Panc1 (cell line): Measurements from ENCODE around the gene TCTN1. TPM values are rescaled to one million over a fixed set of nuclear protein-coding genes. Genes with fewer than 3 reads are reported as not detected.
"Not testable (repeated sequence)": the region's sequence is repeated elsewhere in the genome, so short reads cannot be mapped to it uniquely, and the experiment has no call there.

Experiments used
- ATAC-seq: fragments of 200-7000 bp; cut with Tn5 transposase; 2 replicates; pipeline ENCODE4 v1.9.1; 2020; ENCODE audit warnings: mild to moderate bottlenecking, moderate library complexity
- BruUV-seq: library from RNA; stranded (reverse); fragments of 400-500 nt; replicated peaks from 2 replicates; lab custom pipeline; 2021; lab: Mats Ljungman, UMichigan
- CTCF ChIA-PET: fragments of 300-600 bp; sonication (Branson Sonifier 250); formaldehyde crosslinking; loops from one replicate; lab custom pipeline; 2022; ENCODE audit warnings: antibody characterized with exemption; lab: Charles Lee
- POLR2A ChIA-PET: fragments of 300-600 bp; sonication (Branson Sonifier 250); formaldehyde crosslinking; loops from one replicate; lab custom pipeline; 2022; ENCODE audit warnings: antibody characterized with exemption; lab: Charles Lee
- DNase-seq: peaks from one replicate; pipeline ENCODE4 v3.0.0-alpha.2; 2010; ENCODE audit warnings: low read depth, low spot score
- H3K27ac ChIP-seq: 2 replicates; pipeline ENCODE4 v1.5.1; 2011; ENCODE audit warnings: mild to moderate bottlenecking, low read length, inconsistent platforms
- H3K27me3 ChIP-seq: fragments of 200-500 bp; sonication (Bioruptor generic); 2 replicates; pipeline ENCODE4 v1.6.0; 2014; ENCODE audit warnings: low read length, inconsistent platforms; ENCODE audit not compliant: control insufficient read depth, insufficient read depth
- H3K36me3 ChIP-seq: fragments of 200-500 bp; sonication (Bioruptor generic); 2 replicates; pipeline ENCODE4 v1.5.1; 2014; ENCODE audit warnings: inconsistent platforms, mild to moderate bottlenecking, low read length, moderate library complexity; ENCODE audit not compliant: control insufficient read depth, insufficient read depth
- H3K4me1 ChIP-seq: 2 replicates; pipeline ENCODE4 v1.5.1; 2011; ENCODE audit warnings: inconsistent platforms, mild to moderate bottlenecking, low read length, moderate library complexity; ENCODE audit not compliant: control insufficient read depth, insufficient read depth
- H3K4me3 ChIP-seq, 2 experiments: 2 replicates each; pipeline ENCODE4 v1.5.1; 2011 to 2012; ENCODE audit warnings: low read depth in 2 of 2, low read length in 2 of 2, mild to moderate bottlenecking in 2 of 2, inconsistent platforms in 1 of 2, moderate library complexity in 1 of 2
- H3K9me3 ChIP-seq: fragments of 200-500 bp; sonication (Bioruptor generic); 2 replicates; pipeline ENCODE4 v1.5.1; 2014; ENCODE audit warnings: low read depth, mild to moderate bottlenecking, inconsistent platforms, low read length, moderate library complexity; ENCODE audit not compliant: control insufficient read depth, insufficient read depth
- POLR2AphosphoS5 ChIP-seq: IDR thresholded peaks from 2 replicates; pipeline ENCODE4 v1.6.1; 2012; ENCODE audit warnings: mild to moderate bottlenecking, low read depth, low read length, moderate library complexity
- REST ChIP-seq, 2 experiments: IDR thresholded peaks; 2 replicates each; pipeline ENCODE4 v1.6.1; 2011 to 2012; ENCODE audit warnings: low read depth in 2 of 2, control low read depth in 1 of 2, low read length in 1 of 2, mild to moderate bottlenecking in 1 of 2, moderate library complexity in 1 of 2; ENCODE audit not compliant: insufficient read depth in 1 of 2
- SIN3A ChIP-seq: IDR thresholded peaks from 2 replicates; pipeline ENCODE4 v1.6.1; 2012; ENCODE audit warnings: low read depth, mild to moderate bottlenecking, low read length, moderate library complexity, borderline replicate concordance; ENCODE audit not compliant: insufficient read depth
- TCF7L2 ChIP-seq: IDR thresholded peaks from 2 replicates; pipeline ENCODE4 v1.6.1; 2011; ENCODE audit warnings: mild to moderate bottlenecking, low read depth, low read length, inconsistent platforms
- in situ Hi-C: cut with HindIII; loops from 2 replicates; pipeline ENCODE4 v1.10.0; 2016; ENCODE audit warnings: low sequenced_read_pairs, low pct_unique_long_range_greater_than_20kb
- intact Hi-C: fragments of 100-400 bp; cut with micrococcal nuclease; formaldehyde crosslinking; loops from one replicate; pipeline ENCODE4 v1.10.0; 2022; ENCODE audit not compliant: unreplicated experiment
- total RNA-seq: library from RNA; stranded (reverse); gene quantifications from one replicate; pipeline ENCODE4 v1.2.1, GENCODE V29; 2021; ENCODE audit not compliant: unreplicated experiment
- TF ChIP-seq, protein P1 (sequence below): fragments of 450-650 bp; IDR thresholded peaks from 2 replicates; pipeline ENCODE4 v1.5.1; 2017; ENCODE audit warnings: mild to moderate bottlenecking

The TCTN1 gene
- total RNA-seq, 1 experiment from 2014 or later: 28.5 TPM

DNA sequence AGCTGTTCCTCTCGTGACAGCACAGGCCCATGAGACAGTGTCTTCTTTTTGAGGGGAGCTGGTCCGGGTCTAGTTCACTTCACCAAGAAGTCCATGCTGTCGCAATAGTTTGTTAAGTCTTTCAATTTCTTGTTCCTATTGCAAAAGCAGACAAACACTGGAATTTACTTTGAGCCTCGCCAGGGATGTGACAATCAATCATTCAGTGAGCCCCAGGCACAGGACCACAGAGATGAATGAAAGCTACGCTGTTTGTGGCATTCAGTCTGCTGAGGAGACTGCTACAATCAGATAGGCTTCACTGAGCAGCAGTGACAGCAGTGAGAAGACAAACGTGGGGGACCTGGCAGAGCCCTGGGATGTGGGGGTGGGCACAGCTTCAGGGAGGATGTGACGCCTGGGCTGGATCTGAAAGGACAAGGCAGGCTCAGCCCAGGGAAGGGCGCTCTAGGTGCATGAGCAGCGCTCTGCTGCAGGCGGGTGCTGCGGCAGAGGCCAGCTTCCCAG lies 35.5 kb downstream of the TCTN1 start:
- in situ Hi-C loops: no loop called here
- Histone ChIP-seq H3K27me3 (no peaks in the 10 kb centered on the region), H3K36me3 (no peaks in the 10 kb centered on the region), H3K4me1 (no peaks in the 10 kb centered on the region), H3K4me3 (no peak overlapping the region), H3K9me3 (no peaks in the 10 kb centered on the region), H3K27ac (no peak overlapping the region)
- intact Hi-C loops: no loop called here
- ATAC-seq: no peak
- CTCF ChIA-PET: interaction anchor here (0.7 kb wide), 1 partner anchor 53 kb away, joined by 3 read pairs; no protein-coding TSS in a partner anchor
- DNase-seq: no peak
- TF ChIP-seq POLR2AphosphoS5 (no peak), TCF7L2 (no peak), SIN3A (no peak), REST (IDR thresholded peaks at IDR 0.05; ENCODE audit: insufficient read depth in 1 of 2, low read depth in 2 of 2, low read length in 1 of 2) (no peak)
- TF ChIP-seq, protein P1, sequence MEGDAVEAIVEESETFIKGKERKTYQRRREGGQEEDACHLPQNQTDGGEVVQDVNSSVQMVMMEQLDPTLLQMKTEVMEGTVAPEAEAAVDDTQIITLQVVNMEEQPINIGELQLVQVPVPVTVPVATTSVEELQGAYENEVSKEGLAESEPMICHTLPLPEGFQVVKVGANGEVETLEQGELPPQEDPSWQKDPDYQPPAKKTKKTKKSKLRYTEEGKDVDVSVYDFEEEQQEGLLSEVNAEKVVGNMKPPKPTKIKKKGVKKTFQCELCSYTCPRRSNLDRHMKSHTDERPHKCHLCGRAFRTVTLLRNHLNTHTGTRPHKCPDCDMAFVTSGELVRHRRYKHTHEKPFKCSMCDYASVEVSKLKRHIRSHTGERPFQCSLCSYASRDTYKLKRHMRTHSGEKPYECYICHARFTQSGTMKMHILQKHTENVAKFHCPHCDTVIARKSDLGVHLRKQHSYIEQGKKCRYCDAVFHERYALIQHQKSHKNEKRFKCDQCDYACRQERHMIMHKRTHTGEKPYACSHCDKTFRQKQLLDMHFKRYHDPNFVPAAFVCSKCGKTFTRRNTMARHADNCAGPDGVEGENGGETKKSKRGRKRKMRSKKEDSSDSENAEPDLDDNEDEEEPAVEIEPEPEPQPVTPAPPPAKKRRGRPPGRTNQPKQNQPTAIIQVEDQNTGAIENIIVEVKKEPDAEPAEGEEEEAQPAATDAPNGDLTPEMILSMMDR: no peak
- BruUV-seq: no TSS peak
- POLR2A ChIA-PET: no interaction called here

GRCh38 chr12:110654238-110654637 lies 40.3 kb downstream of the TCTN1 start:
- ATAC-seq, H3K4me1 ChIP-seq, H3K4me3 ChIP-seq, H3K9me3 ChIP-seq, DNase-seq, H3K27ac ChIP-seq, H3K27me3 ChIP-seq, intact Hi-C loops, POLR2A ChIA-PET, in situ Hi-C loops, BruUV-seq, H3K36me3 ChIP-seq: not testable (repeated sequence)
- CTCF ChIA-PET: interaction anchor here (0.7 kb wide), 1 partner anchor 650 kb away, joined by 14 read pairs; no protein-coding TSS in a partner anchor

GRCh38 chr12:110656071-110656655 lies 42.2 kb downstream of the TCTN1 start:
- DNase-seq (no peak), ATAC-seq (no peak)
- no peaks in the 10 kb centered on the region for H3K27me3 ChIP-seq
- no peak overlapping the region for H3K27ac ChIP-seq
- no peaks in the 10 kb centered on the region for H3K36me3 ChIP-seq
- no peak for TF ChIP-seq REST (IDR thresholded peaks at IDR 0.05; ENCODE audit: insufficient read depth in 1 of 2, low read depth in 2 of 2, low read length in 1 of 2)
- BruUV-seq: no TSS peak
- H3K4me1 ChIP-seq: no peaks in the 10 kb centered on the region
- POLR2A ChIA-PET: no interaction called here
- no peaks in the 10 kb centered on the region for H3K9me3 ChIP-seq
- in situ Hi-C loops (no loop called here), intact Hi-C loops (no loop called here)
- H3K4me3 ChIP-seq: no peak overlapping the region
- CTCF ChIA-PET: no interaction called here
